Breast epithelium (tissue), 4 donors: Measurements from ENCODE around the gene ALOX15B. TPM values are rescaled to one million over a fixed set of nuclear protein-coding genes. Genes with fewer than 3 reads are reported as not detected.

Experiments
- DNase-seq, 2 donors: peaks; one replicate each; pipeline ENCODE4 v3.0.0-alpha.2; 2019; ENCODE audit warnings: low spot score in 2 of 2
- H3K27ac ChIP-seq, 2 donors: fragments of 200-600 bp; sonication (generic) in 1 of 2; one replicate each; pipeline ENCODE4 v1.5.1; 2016 to 2019; ENCODE audit warnings: mild to moderate bottlenecking in 1 of 2
- H3K27me3 ChIP-seq, 2 donors: fragments of 200-600 bp; sonication (generic) in 1 of 2; one replicate each; pipeline versions ENCODE4 v1.5.1 to v1.6.0; 2017 to 2019; ENCODE audit warnings: control low read depth in 1 of 2, mild to moderate bottlenecking in 1 of 2
- H3K36me3 ChIP-seq: fragments of 200-600 bp; one replicate; pipeline ENCODE4 v1.5.1; 2019
- H3K4me1 ChIP-seq, 2 donors: fragments of 200-600 bp; sonication (generic); one replicate each; pipeline ENCODE4 v1.5.1; 2016 to 2019; ENCODE audit warnings: control low read depth in 1 of 2
- H3K4me3 ChIP-seq, 3 donors: fragments of 200-600 bp; sonication (generic); 1 replicate in 2 of 3; 2 replicates in 1 of 3; pipeline ENCODE4 v1.5.1; 2016 to 2019; ENCODE audit warnings: mild to moderate bottlenecking in 3 of 3, moderate library complexity in 2 of 3
- H3K9me3 ChIP-seq, 2 donors: fragments of 200-600 bp; sonication (generic) in 1 of 2; one replicate each; pipeline ENCODE4 v1.5.1; 2016 to 2019; ENCODE audit warnings: control low read depth in 1 of 2
- CTCF ChIP-seq, 3 donors: fragments of 450-650 bp; IDR thresholded peaks; one replicate each; pipeline ENCODE4 v1.5.1; 2016 to 2017; ENCODE audit warnings: antibody characterized with exemption in 3 of 3, mild to moderate bottlenecking in 3 of 3, moderate library complexity in 3 of 3
- POLR2A ChIP-seq: fragments of 450-650 bp; IDR thresholded peaks from one replicate; pipeline ENCODE4 v1.6.1; 2016; ENCODE audit warnings: antibody characterized with exemption, mild to moderate bottlenecking, moderate library complexity
- POLR2AphosphoS5 ChIP-seq, 3 donors: sonication (generic); formaldehyde crosslinking; IDR thresholded peaks; one replicate each; pipeline ENCODE4 v1.6.1; 2017; ENCODE audit warnings: antibody characterized with exemption in 3 of 3
- intact Hi-C: fragments of 100-400 bp; cut with DNase I; formaldehyde crosslinking; loops from one replicate; pipeline ENCODE4 v1.15.1; 2023; ENCODE audit warnings: low total_unique reads
- total RNA-seq, 3 donors: library from RNA; depleted of rRNA; stranded (reverse); fragments of >200 nt; gene quantifications; one replicate each; pipeline ENCODE4 v1.1.0, GENCODE V29; 2016

Gene ALOX15B
- 10 to 100 TPM in 2 of 3 donors, 1 to 10 TPM in 1; 3.3 to 38.3 (median 12.3) TPM for total RNA-seq

- H3K27me3 ChIP-seq: peaks cover 0 to 4% of the 10 kb centered on the region in 2 donors
- peak in 1 of 2 donors; percentile 78 for DNase-seq
- TF ChIP-seq POLR2A: no peak
- no peak for TF ChIP-seq CTCF (IDR thresholded peaks at IDR 0.05)
- no peak for TF ChIP-seq POLR2AphosphoS5 (IDR thresholded peaks at IDR 0.05)
- H3K4me3 ChIP-seq: peak within 1 kb of the TSS; percentile 26 to 67 (median 58)
- intact Hi-C loops: no loop called here
- no peaks in the 10 kb centered on the region for H3K36me3 ChIP-seq
- H3K9me3 ChIP-seq: no peaks in the 10 kb centered on the region
- peak within 1 kb of the TSS; percentile 82 to 83 for H3K27ac ChIP-seq
- H3K4me1 ChIP-seq: peaks cover 4 to 5% of the 10 kb centered on the region in 2 donors
Observed at GRCh38 chr17:8038954-8039610, at the start of gene ALOX15B. ALOX15B (plus strand) TSS chr17:8039059; CDS start chr17:8039156, 97 bp downstream.

GRCh38 chr17:7989781-7990655 lies 48.8 kb upstream of the ALOX15B start:
- no peaks in the 10 kb centered on the region for H3K36me3 ChIP-seq
- TF ChIP-seq CTCF (IDR thresholded peaks at IDR 0.05) (peak; percentile 87 to 94 (median 91)), POLR2AphosphoS5 (IDR thresholded peaks at IDR 0.05) (peak in 1 of 3 donors; percentile 48), POLR2A (no peak)
- H3K9me3 ChIP-seq: no peaks in the 10 kb centered on the region
- H3K4me3 ChIP-seq: peak overlapping the region; percentile 50 to 69 (median 66)
- intact Hi-C loops: no loop called here
- H3K27me3 ChIP-seq: no peaks in the 10 kb centered on the region
- H3K4me1 ChIP-seq: no peaks in the 10 kb centered on the region
- peak overlapping the region; percentile 21 to 54 for H3K27ac ChIP-seq
- peak; percentile 77 to 85 for DNase-seq

GRCh38 chr17:7992516-7992915 lies 46.3 kb upstream of the ALOX15B start:
- H3K27ac ChIP-seq: no peak overlapping the region
- no peaks in the 10 kb centered on the region for H3K27me3 ChIP-seq
- TF ChIP-seq POLR2AphosphoS5 (IDR thresholded peaks at IDR 0.05) (no peak), CTCF (IDR thresholded peaks at IDR 0.05) (no peak), POLR2A (no peak)
- intact Hi-C loops: no loop called here
- peak in 1 of 2 donors; percentile 9 for DNase-seq
- H3K9me3 ChIP-seq: no peaks in the 10 kb centered on the region
- no peak overlapping the region for H3K4me3 ChIP-seq
- H3K4me1 ChIP-seq: no peaks in the 10 kb centered on the region
- H3K36me3 ChIP-seq: no peaks in the 10 kb centered on the region

- intact Hi-C loops: no loop called here
- Histone ChIP-seq H3K9me3 (no peaks in the 10 kb centered on the region), H3K36me3 (no peaks in the 10 kb centered on the region), H3K27ac (no peak overlapping the region), H3K4me3 (no peak overlapping the region), H3K4me1 (no peaks in the 10 kb centered on the region), H3K27me3 (no peaks in the 10 kb centered on the region)
- TF ChIP-seq POLR2AphosphoS5 (IDR thresholded peaks at IDR 0.05) (no peak), CTCF (IDR thresholded peaks at IDR 0.05) (no peak), POLR2A (no peak)
- peak in 1 of 2 donors; percentile 33 for DNase-seq
Observed at GRCh38 chr17:7992924-7993323, 45.9 kb upstream of the ALOX15B start.
